ENCODE results near the gene TRIP6. TPM values are rescaled to one million over a fixed set of nuclear protein-coding genes. Genes with fewer than 3 reads are reported as not detected.
"Not testable (repeated sequence)": the region's sequence is repeated elsewhere in the genome, so short reads cannot be mapped to it uniquely, and the experiment has no call there.

Gene TRIP6
- total RNA-seq, 1 experiment from 2014 or later, result 102 TPM

DNA sequence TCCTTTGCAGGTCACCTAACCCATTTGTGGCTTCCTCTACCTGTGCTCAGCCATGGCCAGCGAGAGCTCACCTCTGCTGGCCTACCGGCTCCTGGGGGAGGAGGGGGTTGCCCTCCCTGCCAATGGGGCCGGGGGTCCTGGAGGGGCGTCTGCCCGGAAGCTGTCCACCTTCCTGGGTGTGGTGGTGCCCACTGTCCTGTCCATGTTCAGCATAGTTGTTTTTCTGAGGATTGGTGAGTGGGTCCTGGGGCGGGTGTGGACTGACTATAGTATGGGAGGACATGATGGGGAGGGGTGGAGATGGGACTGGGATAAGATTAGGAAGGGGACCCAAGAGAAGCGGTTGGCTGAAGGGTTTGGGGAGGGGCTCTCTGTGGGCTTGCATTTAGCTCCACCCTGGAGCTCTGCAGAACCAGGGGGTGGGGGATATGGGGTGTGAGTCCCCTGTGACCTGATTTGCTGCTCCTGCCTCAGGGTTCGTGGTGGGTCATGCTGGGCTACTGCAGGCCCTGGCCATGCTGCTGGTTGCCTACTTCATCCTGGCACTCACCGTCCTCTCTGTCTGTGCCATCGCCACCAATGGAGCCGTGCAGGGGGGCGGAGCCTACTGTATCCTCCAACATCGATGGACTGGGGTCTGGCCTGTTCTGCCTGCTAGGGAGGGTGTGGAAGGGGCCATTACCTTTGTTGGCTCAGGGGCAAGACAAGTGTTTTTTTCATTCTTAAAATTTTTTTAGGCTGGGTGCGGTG lies 12.9 kb upstream of the TRIP6 start:
- intact Hi-C loops (cut with micrococcal nuclease), result no loop called here
- DNase-seq (ENCODE audit: low read depth, low spot score) (no peak), ATAC-seq (no peak)
- no peak overlapping the region for H2AFZ ChIP-seq (ENCODE audit: low read depth, low read length, poor library complexity, severe bottlenecking)
- peaks cover 6 to 16% of the 10 kb centered on the region in 2 experiments; a peak in 3 of 4 replicates for H3K4me1 ChIP-seq (ENCODE audit: control insufficient read depth in 1 of 2, insufficient read depth in 2 of 2, low read length in 2 of 2)
- H3K9me2 ChIP-seq (ENCODE audit: insufficient read depth), result no peaks in the 10 kb centered on the region
- POLR2A ChIA-PET, result interaction anchor here (1.1 kb wide), 1 partner anchor 21 kb away, joined by 3 read pairs; the partner anchor contains the start of gene SRRT
- BruUV-seq (replicated peaks), result no TSS peak
- H3K4me2 ChIP-seq (ENCODE audit: low read length), result no peak overlapping the region
- no peak overlapping the region for H3K4me3 ChIP-seq (replicated peaks in 1 of 2; ENCODE audit: low read depth in 1 of 2, low read length in 2 of 2)
- H4K20me1 ChIP-seq (ENCODE audit: insufficient read depth), result no peaks in the 10 kb centered on the region
- H3K79me2 ChIP-seq (ENCODE audit: insufficient read depth, low read length), result peaks cover 18% of the 10 kb centered on the region; the same call in 1 of the 2 replicates
- no peaks in the 10 kb centered on the region for H3K36me3 ChIP-seq (ENCODE audit: control insufficient read depth in 1 of 2, insufficient read depth in 2 of 2, low read length in 2 of 2)
- no peaks in the 10 kb centered on the region for H3K27me3 ChIP-seq (ENCODE audit: insufficient read depth, low read length)
- RAD21 ChIA-PET (ENCODE audit: low non-redundant PET in 1 of 2, low total read pairs in 2 of 2, uncharacterized antibody in 2 of 2, unreplicated experiment in 2 of 2), result no interaction called here
- H3K27ac ChIP-seq (ENCODE audit: low read depth, low read length), result no peak overlapping the region
- no peak overlapping the region for H3K9ac ChIP-seq (ENCODE audit: low read length)
- TF ChIP-seq SRF (IDR thresholded peaks at IDR 0.05; ENCODE audit: low read depth) (no peak), EZH2 (IDR thresholded peaks at IDR 0.05) (no peak), SP1 (IDR thresholded peaks at IDR 0.05; ENCODE audit: low read depth) (no peak), CBX3 (IDR thresholded peaks at IDR 0.05; ENCODE audit: low read depth) (no peak), POLR2A (IDR thresholded peaks at IDR 0.05; ENCODE audit: borderline replicate concordance, extremely low read depth, insufficient read depth, insufficient read length) (no peak), ZNF274 (IDR thresholded peaks at IDR 0.05; ENCODE audit: low read depth, low read length) (no peak), TCF7L2 (IDR thresholded peaks at IDR 0.05; ENCODE audit: borderline replicate concordance, extremely low read depth, insufficient read depth, insufficient read length) (no peak), EZH2phosphoT487 (IDR thresholded peaks at IDR 0.05; ENCODE audit: borderline replicate concordance) (no peak), RAD21 (IDR thresholded peaks at IDR 0.05; ENCODE audit: low read depth) (no peak), ELF1 (IDR thresholded peaks at IDR 0.05; ENCODE audit: borderline replicate concordance, low read depth) (no peak), SIN3A (IDR thresholded peaks at IDR 0.05; ENCODE audit: low read depth) (no peak), POLR2AphosphoS5 (IDR thresholded peaks at IDR 0.05; ENCODE audit: low read depth, low read length) (no peak), FOSL1 (IDR thresholded peaks at IDR 0.05; ENCODE audit: low read depth) (no peak), ZFX (IDR thresholded peaks at IDR 0.05) (no peak)
- TF ChIP-seq, protein P1, sequence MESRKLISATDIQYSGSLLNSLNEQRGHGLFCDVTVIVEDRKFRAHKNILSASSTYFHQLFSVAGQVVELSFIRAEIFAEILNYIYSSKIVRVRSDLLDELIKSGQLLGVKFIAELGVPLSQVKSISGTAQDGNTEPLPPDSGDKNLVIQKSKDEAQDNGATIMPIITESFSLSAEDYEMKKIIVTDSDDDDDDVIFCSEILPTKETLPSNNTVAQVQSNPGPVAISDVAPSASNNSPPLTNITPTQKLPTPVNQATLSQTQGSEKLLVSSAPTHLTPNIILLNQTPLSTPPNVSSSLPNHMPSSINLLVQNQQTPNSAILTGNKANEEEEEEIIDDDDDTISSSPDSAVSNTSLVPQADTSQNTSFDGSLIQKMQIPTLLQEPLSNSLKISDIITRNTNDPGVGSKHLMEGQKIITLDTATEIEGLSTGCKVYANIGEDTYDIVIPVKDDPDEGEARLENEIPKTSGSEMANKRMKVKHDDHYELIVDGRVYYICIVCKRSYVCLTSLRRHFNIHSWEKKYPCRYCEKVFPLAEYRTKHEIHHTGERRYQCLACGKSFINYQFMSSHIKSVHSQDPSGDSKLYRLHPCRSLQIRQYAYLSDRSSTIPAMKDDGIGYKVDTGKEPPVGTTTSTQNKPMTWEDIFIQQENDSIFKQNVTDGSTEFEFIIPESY (IDR thresholded peaks at IDR 0.05; ENCODE audit: extremely low read depth, insufficient replicate concordance, low read length), result no peak
- TF ChIP-seq, protein P2, sequence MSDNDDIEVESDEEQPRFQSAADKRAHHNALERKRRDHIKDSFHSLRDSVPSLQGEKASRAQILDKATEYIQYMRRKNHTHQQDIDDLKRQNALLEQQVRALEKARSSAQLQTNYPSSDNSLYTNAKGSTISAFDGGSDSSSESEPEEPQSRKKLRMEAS (IDR thresholded peaks at IDR 0.05), result no peak
- CTCF ChIA-PET, result interaction anchor here (1.2 kb wide), 1 partner anchor 149 kb away, joined by 4 read pairs; the partner anchor contains the start of gene POP7
- H3K9me3 ChIP-seq (ENCODE audit: control insufficient read depth in 1 of 2, insufficient read depth in 1 of 2, low read depth in 1 of 2, low read length in 2 of 2), result no peaks in the 10 kb centered on the region

DNA sequence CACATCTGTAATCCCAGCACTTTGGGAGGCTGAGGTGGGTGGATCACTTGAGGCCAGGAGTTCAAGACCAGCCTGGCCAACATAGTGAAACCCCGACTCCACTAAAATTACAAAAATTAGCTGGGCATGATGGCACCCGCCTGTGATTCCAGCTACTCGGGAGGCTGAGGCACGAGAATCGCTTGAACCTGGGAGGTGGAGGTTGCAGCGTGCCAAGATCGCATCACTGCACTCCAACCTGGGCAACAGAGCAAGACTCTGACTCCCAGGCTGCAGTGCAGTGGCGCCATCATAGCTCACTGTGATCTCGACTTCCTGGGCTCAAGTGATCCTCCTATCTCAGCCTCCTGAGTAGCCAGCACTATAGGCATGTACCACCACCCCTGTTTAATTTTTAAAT lies 12.3 kb upstream of the TRIP6 start:
- ATAC-seq; H4K20me1 ChIP-seq (ENCODE audit: insufficient read depth); H3K36me3 ChIP-seq (ENCODE audit: control insufficient read depth in 1 of 2, insufficient read depth in 2 of 2, low read length in 2 of 2); H3K9me3 ChIP-seq (ENCODE audit: control insufficient read depth in 1 of 2, insufficient read depth in 1 of 2, low read depth in 1 of 2, low read length in 2 of 2); H3K4me2 ChIP-seq (ENCODE audit: low read length); H2AFZ ChIP-seq (ENCODE audit: low read depth, low read length, poor library complexity, severe bottlenecking); H3K9me2 ChIP-seq (ENCODE audit: insufficient read depth); CTCF ChIA-PET; H3K27me3 ChIP-seq (ENCODE audit: insufficient read depth, low read length); intact Hi-C loops (cut with micrococcal nuclease); POLR2A ChIA-PET; BruUV-seq (replicated peaks); H3K9ac ChIP-seq (ENCODE audit: low read length); H3K27ac ChIP-seq (ENCODE audit: low read depth, low read length); H3K4me3 ChIP-seq (replicated peaks in 1 of 2; ENCODE audit: low read depth in 1 of 2, low read length in 2 of 2); DNase-seq (ENCODE audit: low read depth, low spot score): not testable (repeated sequence)
- Histone ChIP-seq H3K79me2 (ENCODE audit: insufficient read depth, low read length) (peaks cover 18% of the 10 kb centered on the region; the same call in 1 of the 2 replicates), H3K4me1 (ENCODE audit: control insufficient read depth in 1 of 2, insufficient read depth in 2 of 2, low read length in 2 of 2) (peaks cover 6 to 16% of the 10 kb centered on the region in 2 experiments; a peak in 3 of 4 replicates)
- RAD21 ChIA-PET (ENCODE audit: low non-redundant PET in 1 of 2, low total read pairs in 2 of 2, uncharacterized antibody in 2 of 2, unreplicated experiment in 2 of 2), result interaction anchor here in 1 of 2 experiments (0.6 kb wide), 1 partner anchor 15 kb away, joined by 3 read pairs; no protein-coding TSS in a partner anchor

All from HCT116 (cell line).